IgD-negative memory B cell (primary cell): ENCODE results near the gene HES4. TPM values are rescaled to one million over a fixed set of nuclear protein-coding genes. Genes with fewer than 3 reads are reported as not detected.
"Not testable (repeated sequence)": the region's sequence is repeated elsewhere in the genome, so short reads cannot be mapped to it uniquely, and the experiment has no call there.

Experiments
- H3K27ac Mint-ChIP-seq, 3 donors: one replicate each; pipeline ENCODE4 v1.8.0; 2020 to 2022; ENCODE audit warnings: mild to moderate bottlenecking in 3 of 3, mixed read lengths in 3 of 3, moderate library complexity in 1 of 3
- H3K27me3 Mint-ChIP-seq: one replicate; pipeline ENCODE4 v1.8.0; 2021; ENCODE audit warnings: mixed read lengths
- H3K36me3 Mint-ChIP-seq: one replicate; pipeline ENCODE4 v1.8.0; 2020; ENCODE audit warnings: mild to moderate bottlenecking, mixed read lengths
- H3K4me1 Mint-ChIP-seq, 3 donors: one replicate each; pipeline ENCODE4 v1.8.0; 2020 to 2022; ENCODE audit warnings: mixed read lengths in 3 of 3, mild to moderate bottlenecking in 1 of 3
- H3K4me3 Mint-ChIP-seq, 4 donors: one replicate each; pipeline ENCODE4 v1.8.0; 2020 to 2022; ENCODE audit warnings: mild to moderate bottlenecking in 4 of 4, mixed read lengths in 4 of 4, moderate library complexity in 3 of 4
- H3K9me3 Mint-ChIP-seq, 3 donors: one replicate each; pipeline ENCODE4 v1.8.0; 2020 to 2021; ENCODE audit warnings: mixed read lengths in 3 of 3, mild to moderate bottlenecking in 1 of 3
- polyA plus RNA-seq: library from polyadenylated mRNA; unstranded; fragments of 300-500 nt; fragmentation: Illumina TruSeq; gene quantifications from one replicate; pipeline ENCODE4 v1.2.3, GENCODE V29; 2021

The HES4 gene
- polyA plus RNA-seq, 1 donor from 2014 or later = not detected

DNA sequence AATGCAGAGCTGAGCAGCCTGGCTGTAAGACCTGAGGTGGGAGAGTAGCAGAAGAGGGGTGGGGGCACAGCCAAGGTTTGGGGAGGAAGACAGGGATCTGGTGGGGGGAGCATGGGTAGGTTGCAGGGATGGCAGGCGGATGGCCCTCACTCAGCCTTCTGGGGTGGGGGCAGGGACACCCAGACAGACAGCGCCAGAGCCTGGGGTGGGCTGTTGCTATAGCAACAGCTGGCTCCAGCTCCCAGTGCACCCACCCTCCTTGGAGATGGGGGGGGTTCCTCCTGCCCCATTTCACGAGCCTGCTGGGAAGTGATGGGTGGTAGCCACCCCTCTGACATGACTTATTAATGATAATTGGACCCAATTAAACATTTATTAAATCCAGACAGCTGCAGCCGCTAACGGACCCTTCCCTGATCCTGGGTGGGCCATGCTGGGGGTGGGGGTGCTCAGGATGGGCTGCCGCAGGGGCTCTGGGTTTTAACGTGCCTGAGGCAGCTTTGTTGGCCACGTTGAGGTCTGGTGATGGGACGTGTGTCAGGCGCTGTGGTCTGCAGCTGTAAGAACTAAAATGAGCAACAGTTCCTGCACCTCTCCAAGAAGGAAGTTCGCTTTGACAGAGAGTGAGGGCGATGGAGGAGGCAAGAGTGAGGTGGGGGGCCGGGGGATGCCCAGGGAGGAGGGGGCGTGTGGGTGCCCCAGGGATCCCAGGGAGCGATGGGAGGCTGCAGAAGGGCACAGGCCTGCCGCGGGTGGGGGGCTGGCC is 39.4 kb upstream of the HES4 start:
- Mint-ChIP-seq H3K9me3 (no peaks in the 10 kb centered on the region), H3K27me3 (peaks cover 9% of the 10 kb centered on the region), H3K4me3 (peak overlapping the region; percentile 12 to 92 (median 66)), H3K4me1 (peaks cover 6 to 16% (median 15%) of the 10 kb centered on the region in 3 donors), H3K27ac (peak overlapping the region in 1 of 3 donors; percentile 76), H3K36me3 (no peaks in the 10 kb centered on the region)

DNA sequence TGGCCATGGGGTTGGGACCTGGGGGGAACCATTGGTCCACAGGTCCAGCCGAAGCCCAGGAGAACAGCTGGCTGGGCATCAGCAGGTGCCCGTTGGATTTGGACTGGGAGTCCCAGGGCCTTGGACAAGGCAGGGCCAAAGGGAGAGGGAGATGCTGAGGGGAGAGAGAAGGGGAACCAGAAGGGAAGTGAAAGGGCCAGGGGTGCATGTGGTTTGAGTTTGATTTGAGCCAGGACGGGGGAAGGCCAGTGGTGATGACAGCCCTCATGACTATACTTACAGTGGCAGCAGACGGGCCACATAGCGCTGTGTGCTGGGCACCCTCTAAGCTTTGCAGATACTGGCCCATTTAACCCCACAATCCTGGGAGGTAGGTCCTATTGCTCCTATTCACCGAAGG is 38.8 kb upstream of the HES4 start:
- peaks cover 6 to 16% (median 15%) of the 10 kb centered on the region in 3 donors for H3K4me1 Mint-ChIP-seq
- H3K27me3 Mint-ChIP-seq = peaks cover 9% of the 10 kb centered on the region
- no peaks in the 10 kb centered on the region for H3K9me3 Mint-ChIP-seq
- H3K36me3 Mint-ChIP-seq = no peaks in the 10 kb centered on the region
- H3K4me3 Mint-ChIP-seq = peak overlapping the region; percentile 12 to 78 (median 56)
- peak overlapping the region in 1 of 3 donors; percentile 76 for H3K27ac Mint-ChIP-seq

DNA sequence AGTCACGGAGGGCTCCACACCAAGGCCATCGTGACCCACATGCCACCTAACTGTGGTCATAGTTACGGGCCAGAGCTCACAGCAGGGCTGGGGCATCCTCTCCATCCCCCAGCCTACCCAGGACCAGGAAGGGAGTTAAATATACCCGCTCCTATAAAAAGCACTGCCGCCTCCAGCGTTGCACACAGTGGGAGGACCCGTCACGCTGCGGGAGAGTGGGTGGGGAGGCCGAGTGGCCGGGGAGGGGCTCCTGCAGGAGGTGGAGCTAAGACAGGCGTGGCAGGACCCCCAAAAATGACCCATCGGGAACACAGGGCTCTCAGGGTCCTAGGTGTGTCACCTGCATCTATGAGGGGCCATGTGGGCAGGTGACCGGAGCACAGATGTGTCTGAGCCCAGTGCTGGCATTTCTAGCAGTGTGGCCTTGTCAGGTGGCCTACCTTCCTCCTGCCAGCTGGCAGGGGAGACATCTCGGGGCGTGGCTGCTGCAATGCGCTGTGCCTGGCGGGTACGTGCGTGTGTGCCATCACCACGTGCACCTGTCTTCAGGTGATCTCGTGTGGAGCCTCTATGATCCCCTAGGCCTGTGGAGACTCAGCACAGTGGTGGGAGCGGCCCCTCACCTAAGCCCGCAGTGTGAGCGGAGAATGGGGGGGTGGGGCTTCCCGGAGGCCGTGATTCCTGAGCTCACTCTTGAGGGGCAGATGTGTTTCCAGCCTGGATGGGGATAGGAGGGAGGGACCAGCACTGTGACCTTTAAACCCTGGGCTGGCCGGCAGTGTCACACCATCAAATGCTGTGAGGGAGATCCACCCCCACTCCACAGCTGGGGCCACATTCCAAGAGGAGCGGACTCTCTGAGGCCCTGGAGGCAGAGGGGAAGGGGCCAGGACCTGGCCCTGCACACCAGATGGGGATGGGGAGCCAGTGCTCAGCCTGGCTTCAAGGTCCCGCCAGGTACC is 37.8 kb upstream of the HES4 start:
- Mint-ChIP-seq H3K27ac (peak overlapping the region in 2 of 3 donors; percentile 5 to 78), H3K36me3 (no peaks in the 10 kb centered on the region), H3K9me3 (no peaks in the 10 kb centered on the region), H3K4me3 (peak overlapping the region in 2 of 4 donors; percentile 48 to 55), H3K4me1 (peaks cover 6 to 16% (median 16%) of the 10 kb centered on the region in 3 donors), H3K27me3 (peaks cover 9% of the 10 kb centered on the region)

DNA sequence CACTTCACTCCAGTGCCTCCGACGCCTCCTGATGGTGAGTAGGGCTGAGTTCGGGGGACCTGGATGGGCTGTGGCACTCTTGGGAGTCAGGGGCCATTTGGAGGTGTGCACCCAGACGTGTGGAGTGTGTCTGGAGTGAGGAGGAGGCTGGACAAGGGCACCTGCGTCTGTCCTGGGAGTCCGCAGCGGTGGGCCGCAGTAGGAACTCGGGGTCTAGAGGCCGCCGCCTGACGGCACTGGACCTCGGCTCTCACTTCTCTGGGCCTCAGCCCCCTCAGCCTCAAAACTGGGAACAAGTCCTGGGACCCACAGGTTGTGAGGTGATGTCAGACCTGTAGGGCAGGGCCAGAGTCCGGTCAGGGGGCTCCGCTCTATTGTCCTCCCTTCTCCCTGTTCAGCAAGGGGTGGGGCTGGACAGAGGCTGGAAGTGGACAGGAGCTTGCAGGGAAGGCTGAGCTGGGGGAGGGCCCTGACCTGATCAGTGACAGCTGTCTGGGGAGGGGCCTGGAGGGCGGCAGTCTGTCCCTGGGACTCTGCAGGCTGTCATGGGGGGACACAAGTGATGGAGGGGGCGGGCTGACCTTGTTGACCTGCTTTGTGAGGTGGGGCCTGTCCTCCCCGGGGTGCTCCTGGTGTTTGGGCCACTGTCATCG is 35.5 kb upstream of the HES4 start:
- peaks cover 9% of the 10 kb centered on the region for H3K27me3 Mint-ChIP-seq
- no peaks in the 10 kb centered on the region for H3K36me3 Mint-ChIP-seq
- H3K27ac Mint-ChIP-seq = no peak overlapping the region
- H3K4me3 Mint-ChIP-seq = peak overlapping the region in 2 of 4 donors; percentile 43 to 49
- peaks cover 6 to 22% (median 21%) of the 10 kb centered on the region in 3 donors for H3K4me1 Mint-ChIP-seq
- no peaks in the 10 kb centered on the region for H3K9me3 Mint-ChIP-seq

DNA sequence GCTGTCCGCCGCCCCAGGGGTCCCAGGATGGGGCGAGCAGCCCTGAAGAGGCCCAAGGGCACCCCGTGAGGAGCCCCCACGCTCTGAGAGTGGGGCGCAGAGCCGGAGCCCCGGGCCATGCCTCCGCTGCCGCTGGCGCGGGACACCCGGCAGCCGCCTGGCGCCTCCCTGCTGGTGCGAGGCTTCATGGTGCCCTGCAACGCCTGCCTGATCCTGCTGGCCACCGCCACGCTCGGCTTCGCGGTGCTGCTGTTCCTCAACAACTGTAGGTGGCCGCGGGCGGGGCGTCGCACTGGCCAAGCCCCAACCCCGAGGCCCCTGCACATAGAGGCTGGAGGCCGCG is 34.5 kb upstream of the HES4 start:
- H3K27me3 Mint-ChIP-seq = peaks cover 6% of the 10 kb centered on the region
- H3K4me3 Mint-ChIP-seq = peak overlapping the region in 2 of 4 donors; percentile 68 to 88

DNA sequence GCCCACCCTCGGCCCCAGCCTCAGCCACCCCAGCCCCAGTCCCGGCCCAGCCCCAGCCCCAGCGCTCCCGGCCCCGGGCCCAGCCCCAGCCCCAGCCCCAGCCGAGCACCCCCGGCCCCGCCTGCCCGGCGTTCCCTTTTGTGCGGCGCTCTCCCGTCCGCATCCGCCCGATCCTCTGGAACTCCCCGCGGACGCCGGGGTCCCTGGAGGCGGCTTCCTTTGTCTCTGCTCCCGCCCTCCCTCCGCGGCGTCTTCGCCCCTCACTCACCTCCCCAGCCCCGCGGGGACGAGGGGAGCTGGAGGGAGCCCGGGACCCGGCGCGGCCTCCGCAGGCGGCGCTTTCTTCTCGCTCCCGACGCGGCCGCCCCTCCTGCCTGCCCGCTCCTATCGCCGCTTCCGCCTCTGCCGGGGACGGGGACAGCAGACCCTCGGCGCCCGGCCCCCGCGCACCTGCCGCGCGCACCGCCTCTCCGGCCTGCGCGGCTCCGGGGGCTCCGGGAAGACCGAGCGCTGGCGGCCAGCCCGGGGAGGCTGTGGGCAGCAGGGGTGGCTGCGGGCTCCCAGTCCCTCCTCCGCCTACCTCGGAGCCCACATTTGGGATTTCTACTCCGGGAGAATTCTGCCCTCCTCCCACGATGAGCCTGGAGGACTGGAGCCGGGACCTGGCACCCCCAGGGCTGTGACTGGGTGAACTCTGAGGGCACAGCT is 34.0 kb upstream of the HES4 start:
- Mint-ChIP-seq H3K27ac (peak overlapping the region in 1 of 3 donors; percentile 39), H3K4me1 (peaks cover 5 to 15% (median 12%) of the 10 kb centered on the region in 3 donors), H3K36me3 (no peaks in the 10 kb centered on the region), H3K9me3 (no peaks in the 10 kb centered on the region), H3K27me3 (peaks cover 6% of the 10 kb centered on the region), H3K4me3 (peak overlapping the region in 2 of 4 donors; percentile 54 to 68)

More for the DNA sequence above, 34.5 kb upstream of the HES4 start:
- peak overlapping the region in 1 of 3 donors; percentile 39 for H3K27ac Mint-ChIP-seq
- H3K36me3 Mint-ChIP-seq = no peaks in the 10 kb centered on the region
- peaks cover 6 to 19% (median 17%) of the 10 kb centered on the region in 3 donors for H3K4me1 Mint-ChIP-seq
- H3K9me3 Mint-ChIP-seq = no peaks in the 10 kb centered on the region

DNA sequence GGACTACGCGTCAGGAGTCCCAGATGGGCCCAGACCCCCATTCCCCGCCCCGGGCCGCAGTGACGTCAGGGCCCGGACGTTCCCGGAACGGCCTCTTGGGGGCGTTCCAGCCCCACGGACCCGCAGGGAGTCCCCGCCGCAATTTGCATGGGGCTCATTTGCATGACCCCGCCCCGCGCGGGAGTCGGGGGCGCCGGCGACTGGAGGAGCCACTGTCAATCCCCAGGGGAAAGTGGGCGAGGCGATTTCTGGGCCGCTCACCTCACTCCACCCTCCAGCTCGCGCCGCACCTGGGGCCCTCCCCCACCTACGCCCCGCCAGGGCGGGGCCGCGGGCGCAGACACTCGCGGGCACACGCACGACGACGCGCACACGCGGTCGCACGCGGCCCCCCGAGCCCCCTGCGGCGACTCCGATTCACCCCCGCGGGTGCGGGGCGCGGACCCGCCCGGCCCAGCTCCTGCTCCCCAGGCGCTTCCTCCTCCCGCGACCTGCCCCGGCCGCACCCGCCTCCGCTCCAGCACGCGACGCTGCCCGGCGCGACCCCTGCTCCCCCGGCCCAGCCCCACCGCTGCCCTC is 33.2 kb upstream of the HES4 start:
- H3K27ac Mint-ChIP-seq = no peak overlapping the region

DNA sequence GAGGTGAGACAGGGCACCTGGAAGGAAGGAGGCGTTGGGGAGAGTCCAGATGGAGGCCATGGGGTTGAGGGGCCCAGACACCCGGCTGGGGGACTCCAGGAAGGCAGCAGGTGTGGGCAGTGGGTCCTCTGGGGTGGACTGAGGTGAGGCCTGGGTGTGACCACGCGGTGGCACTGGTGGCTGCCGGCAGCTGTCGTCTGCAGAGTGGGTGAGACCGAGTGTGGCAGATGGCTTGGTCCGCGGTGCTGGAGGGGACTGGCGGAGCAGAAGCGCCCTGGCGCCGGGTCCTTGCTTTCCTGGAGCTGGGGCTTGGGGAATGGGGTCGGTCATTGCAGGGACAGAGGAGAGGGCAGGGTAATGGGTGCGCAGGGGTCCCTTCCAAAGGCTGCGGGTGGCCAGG is 32.5 kb upstream of the HES4 start:
- H3K27ac Mint-ChIP-seq = peak overlapping the region in 2 of 3 donors; percentile 74 to 90
- H3K36me3 Mint-ChIP-seq = no peaks in the 10 kb centered on the region
- H3K27me3 Mint-ChIP-seq = peaks cover 6% of the 10 kb centered on the region
- no peaks in the 10 kb centered on the region for H3K9me3 Mint-ChIP-seq
- H3K4me1 Mint-ChIP-seq = peaks cover 0 to 9% (median 8%) of the 10 kb centered on the region in 3 donors
- H3K4me3 Mint-ChIP-seq = peak overlapping the region; percentile 62 to 89 (median 76)

More for the DNA sequence above, 33.2 kb upstream of the HES4 start:
- peaks cover 6% of the 10 kb centered on the region for H3K27me3 Mint-ChIP-seq
- H3K36me3 Mint-ChIP-seq = no peaks in the 10 kb centered on the region
- H3K4me3 Mint-ChIP-seq = peak overlapping the region in 3 of 4 donors; percentile 54 to 63 (median 62)
- no peaks in the 10 kb centered on the region for H3K9me3 Mint-ChIP-seq
- peaks cover 0 to 10% (median 9%) of the 10 kb centered on the region in 3 donors for H3K4me1 Mint-ChIP-seq

DNA sequence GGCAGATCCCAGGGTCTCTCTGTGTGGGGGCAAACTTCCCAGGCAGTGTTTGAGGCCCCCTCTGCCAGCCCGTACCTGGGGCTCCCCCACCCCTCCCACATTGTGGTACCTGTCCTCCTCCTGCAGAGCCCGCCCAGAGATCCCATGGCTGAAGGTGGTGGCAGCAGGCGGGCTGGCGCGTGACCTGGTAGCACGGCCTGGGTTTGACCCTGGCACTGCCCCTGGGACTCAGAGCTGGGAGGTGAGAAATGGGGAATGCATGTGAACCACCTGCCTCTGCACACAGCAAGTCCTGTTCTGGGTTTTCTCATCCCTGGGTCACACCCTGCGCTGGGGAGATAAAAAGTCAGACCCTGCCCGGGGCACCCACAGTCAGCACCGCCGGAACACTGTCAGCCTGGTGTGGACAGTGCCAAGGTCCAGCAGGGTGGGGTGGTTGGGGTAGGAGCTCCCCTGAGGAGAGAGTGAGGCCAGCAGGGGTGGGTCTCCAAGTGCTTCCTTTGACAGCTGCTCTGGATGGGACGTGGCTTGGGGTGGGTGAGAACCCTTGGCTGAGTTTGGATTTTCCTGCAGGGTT is 31.9 kb upstream of the HES4 start:
- no peaks in the 10 kb centered on the region for H3K9me3 Mint-ChIP-seq
- H3K27ac Mint-ChIP-seq = peak overlapping the region; percentile 67 to 90 (median 74)

DNA sequence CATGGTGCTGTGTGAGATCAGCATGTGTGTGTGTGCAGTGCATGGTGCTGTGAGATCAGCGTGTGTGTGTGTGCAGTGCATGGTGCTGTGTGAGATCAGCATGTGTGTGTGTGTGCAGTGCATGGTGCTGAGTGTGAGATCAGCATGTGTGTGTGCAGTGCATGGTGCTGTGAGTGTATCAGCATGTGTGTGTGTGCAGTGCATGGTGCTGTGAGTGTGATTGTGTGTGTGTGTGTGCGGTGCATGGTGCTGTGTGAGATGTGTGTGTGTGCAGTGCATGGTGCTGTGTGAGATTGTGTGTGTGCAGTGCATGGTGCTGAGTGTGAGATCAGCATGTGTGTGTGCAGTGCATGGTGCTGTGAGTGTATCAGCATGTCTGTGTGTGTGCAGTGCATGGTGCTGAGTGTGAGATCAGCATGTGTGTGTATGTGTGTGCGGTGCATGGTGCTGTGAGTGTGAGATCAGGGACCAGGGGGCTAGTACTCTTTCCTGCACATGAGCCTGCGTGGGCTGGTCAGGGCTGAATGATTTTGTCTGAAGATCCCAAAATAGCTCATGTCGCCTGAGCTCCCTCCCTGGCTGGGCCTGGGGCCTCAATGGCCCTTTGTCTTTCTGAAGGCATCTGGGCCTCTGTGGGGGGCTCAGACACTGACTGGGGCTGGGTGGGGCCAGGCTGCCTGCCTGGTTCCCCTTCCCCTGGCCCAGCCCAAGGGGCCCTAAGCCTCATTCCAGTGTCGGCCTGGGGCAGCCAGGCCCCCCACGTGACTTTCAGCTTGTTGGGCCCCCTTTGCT is 31.2 kb upstream of the HES4 start:
- H3K4me1 Mint-ChIP-seq, H3K36me3 Mint-ChIP-seq, H3K4me3 Mint-ChIP-seq, H3K9me3 Mint-ChIP-seq, H3K27me3 Mint-ChIP-seq, H3K27ac Mint-ChIP-seq: not testable (repeated sequence)

More for the DNA sequence above, 31.9 kb upstream of the HES4 start:
- H3K4me1 Mint-ChIP-seq = peaks cover 0 to 9% (median 6%) of the 10 kb centered on the region in 3 donors
- peak overlapping the region in 3 of 4 donors; percentile 62 to 89 (median 81) for H3K4me3 Mint-ChIP-seq
- no peaks in the 10 kb centered on the region for H3K36me3 Mint-ChIP-seq
- H3K27me3 Mint-ChIP-seq = peaks cover 7% of the 10 kb centered on the region

DNA sequence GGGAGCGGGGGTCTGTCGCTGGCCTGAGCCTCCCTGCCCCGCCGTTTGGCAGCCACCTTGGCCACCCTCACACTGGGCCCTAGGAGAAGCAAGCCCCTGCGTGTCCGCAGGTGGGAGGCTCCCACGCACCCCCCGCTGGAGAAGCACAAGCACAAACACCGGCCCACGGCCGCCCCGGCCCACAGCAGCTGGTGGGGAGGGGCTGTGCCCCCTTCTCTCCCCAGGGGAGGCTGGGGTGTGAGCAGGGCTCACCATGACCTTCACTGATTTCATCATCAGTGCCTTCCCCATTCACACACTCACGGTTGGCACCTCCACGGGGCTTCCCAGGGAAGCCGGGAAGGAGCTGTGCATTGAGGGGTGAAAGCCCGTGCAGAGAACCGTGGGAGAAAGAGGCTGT is 27.9 kb upstream of the HES4 start:
- Mint-ChIP-seq H3K9me3 (no peaks in the 10 kb centered on the region), H3K4me3 (no peak overlapping the region), H3K27ac (no peak overlapping the region), H3K4me1 (peaks cover 0 to 6% (median 6%) of the 10 kb centered on the region in 3 donors), H3K36me3 (no peaks in the 10 kb centered on the region), H3K27me3 (peaks cover 1% of the 10 kb centered on the region)

DNA sequence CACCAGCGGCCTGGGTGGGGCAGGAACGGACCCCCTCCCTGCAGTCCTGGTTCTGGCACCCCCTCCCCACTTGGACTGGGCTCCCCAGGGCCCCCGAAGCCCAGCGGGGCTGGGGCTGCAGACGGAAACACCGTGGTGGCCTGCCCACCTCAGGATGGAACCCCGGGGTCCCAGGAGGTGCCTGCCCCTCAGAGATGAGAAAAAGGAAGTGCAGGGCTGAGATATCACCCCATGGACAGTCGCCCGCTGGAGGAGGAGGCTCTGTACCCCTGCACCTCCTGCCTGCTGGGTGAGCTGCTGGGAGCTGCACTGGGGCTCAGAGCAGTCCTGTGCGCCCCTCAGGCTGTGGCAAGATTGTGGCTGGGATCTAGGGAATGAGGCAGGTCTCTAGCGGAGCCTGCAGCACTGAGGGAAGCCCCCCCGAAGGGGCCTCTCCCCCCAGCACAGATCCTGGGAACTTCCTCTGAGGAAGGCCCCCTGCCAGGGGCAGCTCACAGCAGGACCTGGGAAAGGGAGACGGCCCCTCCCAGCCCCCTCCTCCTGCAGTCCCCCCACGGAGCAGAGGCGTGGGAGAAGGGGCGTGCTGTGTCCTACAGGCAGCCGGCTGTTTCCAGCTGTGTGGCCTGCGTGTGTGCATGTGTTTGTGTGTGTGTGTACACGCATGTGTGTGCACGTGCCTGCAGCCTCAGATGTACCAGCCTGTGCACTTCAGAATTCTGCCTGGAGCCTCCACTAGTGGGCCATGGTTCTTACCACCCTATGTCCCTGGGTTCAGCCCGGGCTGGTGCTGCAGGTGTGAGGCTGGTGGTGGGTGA is 26.9 kb upstream of the HES4 start:
- H3K4me1 Mint-ChIP-seq = no peaks in the 10 kb centered on the region
- H3K4me3 Mint-ChIP-seq = no peak overlapping the region
- peaks cover 6% of the 10 kb centered on the region for H3K27me3 Mint-ChIP-seq
- H3K9me3 Mint-ChIP-seq = no peaks in the 10 kb centered on the region
- H3K27ac Mint-ChIP-seq = no peak overlapping the region
- no peaks in the 10 kb centered on the region for H3K36me3 Mint-ChIP-seq
